Neural progenitor cell (in vitro differentiated cells): ENCODE data around the gene DDX49.

ENCODE experiments used
- EZH2 ChIP-seq: fragments of 200-600 bp; sonication (generic); IDR thresholded peaks from 2 replicates; pipeline ENCODE4 v1.6.1; 2017; ENCODE audit warnings: antibody characterized with exemption, mild to moderate bottlenecking, moderate library complexity
- EZH2phosphoT487 ChIP-seq: fragments of 200-600 bp; sonication (generic); IDR thresholded peaks from 2 replicates; pipeline ENCODE4 v1.6.1; 2017; ENCODE audit warnings: antibody characterized with exemption
- TF ChIP-seq, protein P1 (sequence below): fragments of 200-600 bp; sonication (generic); IDR thresholded peaks from 2 replicates; pipeline ENCODE4 v1.5.1; 2017; ENCODE audit warnings: antibody characterized with exemption, mild to moderate bottlenecking

DNA sequence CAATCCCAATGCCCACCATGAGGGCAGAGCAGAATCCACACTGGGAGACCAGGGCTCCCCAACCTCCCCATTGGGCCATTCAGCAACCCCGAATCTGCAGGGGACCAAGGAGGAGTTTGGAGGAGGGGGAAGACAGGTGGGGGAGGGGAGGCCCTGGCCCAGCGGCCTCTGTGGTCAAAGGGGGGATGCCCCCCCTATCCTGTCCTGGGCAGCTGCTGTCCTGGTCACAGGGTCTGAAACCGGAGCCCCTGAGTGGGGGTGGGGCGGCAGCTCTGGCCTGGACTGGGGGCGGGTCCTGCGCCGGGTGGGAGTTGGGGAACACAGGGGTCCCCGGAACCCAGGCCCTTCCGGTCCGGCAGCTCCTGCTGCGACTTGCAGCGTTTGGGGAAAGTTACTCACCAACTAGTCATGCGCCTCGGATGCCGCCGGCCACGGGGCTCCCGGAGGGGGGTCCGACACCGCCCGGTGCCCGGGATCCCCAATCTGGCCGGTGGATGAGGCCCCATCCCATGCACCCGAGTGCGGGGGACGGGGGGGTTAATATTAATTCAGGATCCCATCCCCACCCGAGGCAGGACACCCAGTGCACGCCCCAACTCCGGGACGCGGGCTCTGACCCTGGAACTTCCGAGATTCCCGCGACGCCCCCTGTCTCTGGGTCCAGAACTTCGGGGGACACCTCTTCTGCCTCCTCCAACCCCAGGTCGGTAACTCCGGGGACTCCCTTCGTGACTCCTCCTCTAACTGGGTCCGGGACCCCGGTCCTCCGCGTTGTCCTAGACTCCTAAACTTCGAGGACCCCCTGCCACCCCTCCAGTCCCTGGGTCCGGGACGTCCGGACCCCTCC lies 20.6 kb downstream of the DDX49 start:
- TF ChIP-seq EZH2 = no peak
- TF ChIP-seq, protein P1, sequence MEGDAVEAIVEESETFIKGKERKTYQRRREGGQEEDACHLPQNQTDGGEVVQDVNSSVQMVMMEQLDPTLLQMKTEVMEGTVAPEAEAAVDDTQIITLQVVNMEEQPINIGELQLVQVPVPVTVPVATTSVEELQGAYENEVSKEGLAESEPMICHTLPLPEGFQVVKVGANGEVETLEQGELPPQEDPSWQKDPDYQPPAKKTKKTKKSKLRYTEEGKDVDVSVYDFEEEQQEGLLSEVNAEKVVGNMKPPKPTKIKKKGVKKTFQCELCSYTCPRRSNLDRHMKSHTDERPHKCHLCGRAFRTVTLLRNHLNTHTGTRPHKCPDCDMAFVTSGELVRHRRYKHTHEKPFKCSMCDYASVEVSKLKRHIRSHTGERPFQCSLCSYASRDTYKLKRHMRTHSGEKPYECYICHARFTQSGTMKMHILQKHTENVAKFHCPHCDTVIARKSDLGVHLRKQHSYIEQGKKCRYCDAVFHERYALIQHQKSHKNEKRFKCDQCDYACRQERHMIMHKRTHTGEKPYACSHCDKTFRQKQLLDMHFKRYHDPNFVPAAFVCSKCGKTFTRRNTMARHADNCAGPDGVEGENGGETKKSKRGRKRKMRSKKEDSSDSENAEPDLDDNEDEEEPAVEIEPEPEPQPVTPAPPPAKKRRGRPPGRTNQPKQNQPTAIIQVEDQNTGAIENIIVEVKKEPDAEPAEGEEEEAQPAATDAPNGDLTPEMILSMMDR = no peak
- no peak for TF ChIP-seq EZH2phosphoT487
